H1 (cell line): ENCODE results near the gene NCK2. TPM values are rescaled to one million over a fixed set of nuclear protein-coding genes. Genes with fewer than 3 reads are reported as not detected.

Experiments used
- BCL11A ChIP-seq, 2 experiments: IDR thresholded peaks; one replicate each; pipeline ENCODE4 v1.6.1; 2011; ENCODE audit warnings: low read depth in 2 of 2, low read length in 2 of 2, mild to moderate bottlenecking in 2 of 2
- CHD7 ChIP-seq: fragments of 300-600 bp; sonication (generic); IDR thresholded peaks from 2 replicates; pipeline ENCODE4 v1.7.1; 2012; ENCODE audit warnings: low read length, moderate library complexity, mild to moderate bottlenecking, inconsistent platforms; ENCODE audit not compliant: insufficient replicate concordance
- RBBP5 ChIP-seq: IDR thresholded peaks from 2 replicates; pipeline ENCODE4 v1.7.1; 2012; ENCODE audit warnings: low read depth, mild to moderate bottlenecking, inconsistent platforms, low read length, moderate library complexity, borderline replicate concordance
- RFX5 ChIP-seq: IDR thresholded peaks from 2 replicates; pipeline ENCODE4 v1.6.1; 2011; ENCODE audit warnings: low read depth, low read length, improper control_type of control experiment, borderline replicate concordance
- SAP30 ChIP-seq: fragments of 300-600 bp; sonication (generic); IDR thresholded peaks from 2 replicates; pipeline ENCODE4 v1.7.1; 2012; ENCODE audit warnings: low read length, moderate library complexity, mild to moderate bottlenecking, inconsistent platforms; ENCODE audit not compliant: insufficient read depth, insufficient replicate concordance
- polyA plus RNA-seq, 7 experiments: library from polyadenylated mRNA; depleted of rRNA in 3 of 7; stranded (reverse) in 5 of 7; unstranded in 2 of 7; fragments of >200 nt in 5 of 7; fragments of 200-250 nt in 2 of 7; gene quantifications; 1 replicate in 5 of 7; 2 replicates in 1 of 7; 4 replicates in 1 of 7; pipeline versions ENCODE4 v1.2.1 to v1.2.3, GENCODE V29; 2011 to 2013; ENCODE audit warnings: missing spikeins in 2 of 7, mixed read lengths in 2 of 7
- total RNA-seq: library from RNA; stranded (reverse); fragmentation: NEBNext Ultra II Directional; extraction: Animal tissue kit (Norgen Biotek cat#: 25700); gene quantifications from 2 replicates; pipeline ENCODE4 v1.2.1, GENCODE V29; 2021

The NCK2 gene
- total and polyA plus RNA-seq, 2 of the 8 experiments (the other 6 are each of a cell fraction or from before 2014, with no cell fraction given) = 30.3 to 65.7 TPM

GRCh38 chr2:105904938-105905337, 160.2 kb downstream of the NCK2 start (continued):
- TF ChIP-seq CHD7 (no peak), RBBP5 (no peak), BCL11A (IDR thresholded peaks at IDR 0.05; ENCODE audit: low read depth in 2 of 2, low read length in 2 of 2) (no peak), SAP30 (no peak), RFX5 (no peak)
